CD8-positive, alpha-beta memory T cell (primary cell): ENCODE data around the gene SIT1. TPM values are rescaled to one million over a fixed set of nuclear protein-coding genes. Genes with fewer than 3 reads are reported as not detected.

Experiments used
- CTCF ChIA-PET: fragments of 350-600 bp; sonication (Branson Sonifier 250); formaldehyde crosslinking; loops from one replicate; lab custom pipeline; 2021; ENCODE audit warnings: antibody characterized with exemption; lab: Charles Lee
- POLR2A ChIA-PET: fragments of 350-600 bp; sonication (Branson Sonifier 250); formaldehyde crosslinking; loops from one replicate; lab custom pipeline; 2021; ENCODE audit warnings: antibody characterized with exemption; lab: Charles Lee
- DNase-seq, 5 donors: peaks; one replicate each; pipeline versions ENCODE4 v3.0.0 to v3.0.0-alpha.2; 2020 to 2022; ENCODE audit warnings: mixed read lengths in 1 of 5
- H3K27ac ChIP-seq: one replicate; pipeline ENCODE4 v1.7.0; 2013; ENCODE audit warnings: low read depth, mild to moderate bottlenecking, low read length, moderate library complexity
- H3K27me3 ChIP-seq: 2 replicates; pipeline ENCODE4 v1.7.0; 2013; ENCODE audit warnings: low read length, mild to moderate bottlenecking; ENCODE audit not compliant: insufficient read depth, poor library complexity, severe bottlenecking
- H3K36me3 ChIP-seq: 2 replicates; pipeline ENCODE4 v1.7.0; 2013; ENCODE audit warnings: mild to moderate bottlenecking, low read length, moderate library complexity; ENCODE audit not compliant: insufficient read depth
- H3K4me1 ChIP-seq: 2 replicates; pipeline ENCODE4 v1.7.0; 2013; ENCODE audit warnings: mild to moderate bottlenecking, low read length, moderate library complexity; ENCODE audit not compliant: insufficient read depth
- H3K4me3 ChIP-seq: 2 replicates; pipeline ENCODE4 v1.7.0; 2013; ENCODE audit warnings: mild to moderate bottlenecking, low read length
- H3K9me3 ChIP-seq: 2 replicates; pipeline ENCODE4 v1.7.0; 2013; ENCODE audit warnings: mild to moderate bottlenecking, low read length
- H3K27ac Mint-ChIP-seq, 8 donors: one replicate each; pipeline ENCODE4 v1.8.0; 2020 to 2021; ENCODE audit warnings: mixed read lengths in 8 of 8, mild to moderate bottlenecking in 6 of 8, inconsistent platforms in 3 of 8, moderate library complexity in 3 of 8
- H3K27me3 Mint-ChIP-seq, 2 donors: one replicate each; pipeline ENCODE4 v1.8.0; 2020 to 2021; ENCODE audit warnings: mixed read lengths in 2 of 2, mild to moderate bottlenecking in 1 of 2, moderate library complexity in 1 of 2
- H3K36me3 Mint-ChIP-seq, 3 donors: one replicate each; pipeline ENCODE4 v1.8.0; 2020 to 2021; ENCODE audit warnings: mixed read lengths in 3 of 3, inconsistent platforms in 1 of 3, mild to moderate bottlenecking in 1 of 3
- H3K4me1 Mint-ChIP-seq, 3 donors: one replicate each; pipeline ENCODE4 v1.8.0; 2020 to 2021; ENCODE audit warnings: mixed read lengths in 3 of 3, inconsistent platforms in 1 of 3, mild to moderate bottlenecking in 1 of 3
- H3K4me3 Mint-ChIP-seq, 7 donors: one replicate each; pipeline ENCODE4 v1.8.0; 2020 to 2021; ENCODE audit warnings: mixed read lengths in 7 of 7, mild to moderate bottlenecking in 6 of 7, moderate library complexity in 4 of 7, inconsistent platforms in 2 of 7
- H3K9me3 Mint-ChIP-seq, 5 donors: one replicate each; pipeline ENCODE4 v1.8.0; 2020 to 2022; ENCODE audit warnings: mixed read lengths in 5 of 5, mild to moderate bottlenecking in 3 of 5, moderate library complexity in 2 of 5, inconsistent platforms in 1 of 5
- polyA plus RNA-seq: library from polyadenylated mRNA; unstranded; fragments of 300-500 nt; fragmentation: Illumina TruSeq; gene quantifications from one replicate; pipeline ENCODE4 v1.2.3, GENCODE V29; 2021
- total RNA-seq, 2 experiments: library from RNA; stranded (reverse); gene quantifications; one replicate each; pipeline ENCODE4 v1.2.3, GENCODE V29; 2021

SIT1 gene
- total and polyA plus RNA-seq, 3 experiments from 2014 or later: 43.1 to 196 (median 43.1) TPM

DNA sequence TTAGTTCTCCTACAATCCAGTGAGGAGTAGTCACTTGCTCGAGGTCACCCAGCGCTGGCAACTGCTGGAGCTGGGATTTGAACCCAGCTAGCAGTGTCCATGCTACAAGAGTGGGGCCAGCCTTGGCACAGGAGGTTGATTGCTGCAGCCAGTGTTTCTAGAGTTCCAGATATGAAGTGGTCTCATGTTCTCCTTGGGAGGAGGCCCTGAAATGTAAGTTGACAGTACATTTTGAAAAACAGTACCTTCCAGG, 8.2 kb upstream of the SIT1 start:
- H3K36me3 Mint-ChIP-seq: peaks cover 11 to 29% (median 13%) of the 10 kb centered on the region in 3 donors
- peak overlapping the region; percentile 94 to 100 (median 98) for H3K27ac Mint-ChIP-seq
- CTCF ChIA-PET: interaction anchor here (0.9 to 10.0 kb wide), 22 partner anchors 7 to 556 kb away, joined by 3 to 162 read pairs (median 10); partner anchors contain the start of genes ARHGEF39, CD72, CREB3 and SIT1
- Histone ChIP-seq H3K27me3 (no peaks in the 10 kb centered on the region), H3K4me1 (peaks cover 69% of the 10 kb centered on the region), H3K4me3 (peak overlapping the region; percentile 90), H3K9me3 (no peaks in the 10 kb centered on the region), H3K36me3 (peaks cover 10% of the 10 kb centered on the region), H3K27ac (peak overlapping the region; percentile 99)
- H3K9me3 Mint-ChIP-seq: peaks cover 0 to 6% (median 4%) of the 10 kb centered on the region in 5 donors
- H3K4me3 Mint-ChIP-seq: peak overlapping the region; percentile 84 to 97 (median 92)
- POLR2A ChIA-PET: interaction anchor here (1.2 to 5.1 kb wide), 9 partner anchors 10 to 73 kb away, joined by 3 to 53 read pairs (median 6); partner anchors contain the start of genes CREB3, TESK1 and TLN1
- H3K4me1 Mint-ChIP-seq: peaks cover 72 to 88% (median 84%) of the 10 kb centered on the region in 3 donors
- peaks cover 4 to 10% of the 10 kb centered on the region in 2 donors for H3K27me3 Mint-ChIP-seq
- DNase-seq: no peak

DNA sequence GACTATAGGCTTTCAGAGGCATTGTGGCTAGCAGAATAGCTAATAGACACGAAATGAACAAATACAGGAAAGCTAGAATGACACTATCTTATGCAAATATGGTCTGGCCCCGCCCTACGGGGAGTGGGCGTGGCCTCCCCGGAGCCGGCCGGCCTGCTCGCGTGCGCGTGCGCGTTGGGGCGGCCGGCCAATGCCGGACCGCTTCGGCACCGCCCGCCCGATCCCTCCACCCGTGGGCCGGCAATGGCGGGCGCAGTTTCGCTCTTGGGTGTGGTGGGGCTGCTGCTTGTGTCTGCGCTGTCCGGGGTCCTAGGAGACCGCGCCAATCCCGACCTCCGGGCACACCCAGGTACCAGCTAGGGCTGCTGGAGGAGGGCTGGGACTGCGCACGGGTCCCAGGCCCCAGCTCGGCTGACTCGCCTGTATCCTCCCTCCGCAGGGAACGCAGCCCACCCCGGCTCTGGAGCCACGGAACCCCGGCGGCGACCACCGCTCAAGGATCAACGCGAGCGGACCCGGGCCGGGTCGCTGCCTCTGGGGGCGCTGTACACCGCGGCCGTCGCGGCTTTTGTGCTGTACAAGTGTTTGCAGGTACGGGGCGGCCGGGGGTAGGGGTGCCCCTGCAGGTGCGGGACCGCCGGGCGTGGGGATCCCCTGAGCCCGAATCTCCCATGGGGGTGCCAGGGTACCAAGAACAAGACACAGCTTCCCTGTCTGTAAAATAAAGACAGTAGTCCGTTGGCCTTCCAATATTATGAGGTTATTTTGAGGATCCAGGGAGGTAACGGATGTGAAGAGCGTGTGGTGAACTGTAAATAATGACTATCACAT, 7.6 kb upstream of the SIT1 start, which contains the start of gene CCDC107:
TSS of gene CCDC107 (plus strand) at position 156 of the 831 bp plus-strand sequence. CDS start at position 244, 88 bp downstream.
- H3K4me1 ChIP-seq: peaks cover 65% of the 10 kb centered on the region
- DNase-seq: peak; percentile 79 to 89 (median 87)
- Mint-ChIP-seq H3K4me1 (peaks cover 67 to 86% (median 79%) of the 10 kb centered on the region in 3 donors), H3K36me3 (peaks cover 11 to 29% (median 13%) of the 10 kb centered on the region in 3 donors), H3K9me3 (peaks cover 0 to 6% (median 4%) of the 10 kb centered on the region in 5 donors), H3K27me3 (peaks cover 4 to 10% of the 10 kb centered on the region in 2 donors), H3K27ac (peak within 1 kb of the TSS; percentile 97 to 100 (median 99)), H3K4me3 (peak within 1 kb of the TSS; percentile 84 to 97 (median 92))
- CTCF ChIA-PET: interaction anchor here (0.9 to 10.0 kb wide), 31 partner anchors 8 to 555 kb away, joined by 3 to 162 read pairs (median 7); partner anchors contain the start of genes ARHGEF39, CD72, CREB3 and GBA2
- peak within 1 kb of the TSS; percentile 90 for H3K4me3 ChIP-seq
- H3K36me3 ChIP-seq: peaks cover 10% of the 10 kb centered on the region
- H3K27ac ChIP-seq: peak within 1 kb of the TSS; percentile 99
- H3K9me3 ChIP-seq: no peaks in the 10 kb centered on the region
- no peaks in the 10 kb centered on the region for H3K27me3 ChIP-seq
- POLR2A ChIA-PET: interaction anchor here (0.6 to 5.1 kb wide), 14 partner anchors 9 to 73 kb away, joined by 3 to 53 read pairs (median 6); partner anchors contain the start of genes CREB3, TESK1 and TLN1

DNA sequence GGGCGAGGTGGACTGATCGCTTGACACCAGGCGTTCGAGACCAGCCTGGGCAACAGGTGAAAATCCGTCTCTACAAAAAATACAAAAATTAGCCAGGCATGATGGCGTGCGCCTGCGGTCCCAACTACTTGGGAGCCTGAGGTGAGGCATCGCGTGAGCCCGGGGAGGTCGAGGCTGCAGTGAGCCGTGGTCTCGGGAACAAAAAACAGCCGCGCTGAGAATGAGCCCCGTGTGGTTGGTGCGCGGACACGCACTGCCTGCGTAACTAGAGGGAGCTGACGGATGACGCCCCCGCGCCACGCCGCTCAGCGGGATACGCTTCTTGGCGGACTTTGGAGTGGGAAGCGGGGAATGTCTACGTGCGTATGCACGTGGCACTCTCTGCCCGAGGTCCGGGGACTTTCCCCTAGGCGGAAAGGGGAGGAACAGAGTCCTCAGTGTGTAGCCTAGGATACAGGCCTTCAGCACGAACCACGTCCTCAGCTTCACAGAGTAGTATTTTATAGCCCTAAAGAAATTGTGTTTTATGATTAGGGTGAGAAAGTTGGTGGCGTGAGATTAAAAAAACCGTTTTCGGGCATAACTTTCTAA, 6.9 kb upstream of the SIT1 start, which contains the start of gene RMRP:
TSS of gene RMRP (minus strand) at position 474 of the 591 bp plus-strand sequence.
- ChIA-PET POLR2A (interaction anchor here (0.6 to 5.1 kb wide), 13 partner anchors 11 to 74 kb away, joined by 3 to 53 read pairs (median 6); partner anchors contain the start of genes CREB3, TESK1 and TLN1), CTCF (interaction anchor here (0.9 to 10.0 kb wide), 28 partner anchors 9 to 555 kb away, joined by 3 to 162 read pairs (median 8); partner anchors contain the start of genes ARHGEF39, CD72, CREB3 and GBA2)
- Mint-ChIP-seq H3K36me3 (peaks cover 11 to 29% (median 13%) of the 10 kb centered on the region in 3 donors), H3K4me1 (peaks cover 61 to 79% (median 72%) of the 10 kb centered on the region in 3 donors), H3K27ac (peak within 1 kb of the TSS; percentile 97 to 100 (median 99)), H3K27me3 (peaks cover 4 to 9% of the 10 kb centered on the region in 2 donors), H3K9me3 (peaks cover 0 to 6% (median 4%) of the 10 kb centered on the region in 5 donors), H3K4me3 (peak within 1 kb of the TSS; percentile 84 to 97 (median 92))
- DNase-seq: peak; percentile 76 to 94 (median 91)
- Histone ChIP-seq H3K9me3 (no peaks in the 10 kb centered on the region), H3K36me3 (peaks cover 10% of the 10 kb centered on the region), H3K27ac (peak within 1 kb of the TSS; percentile 99), H3K27me3 (no peaks in the 10 kb centered on the region), H3K4me1 (peaks cover 60% of the 10 kb centered on the region), H3K4me3 (peak within 1 kb of the TSS; percentile 90)

DNA sequence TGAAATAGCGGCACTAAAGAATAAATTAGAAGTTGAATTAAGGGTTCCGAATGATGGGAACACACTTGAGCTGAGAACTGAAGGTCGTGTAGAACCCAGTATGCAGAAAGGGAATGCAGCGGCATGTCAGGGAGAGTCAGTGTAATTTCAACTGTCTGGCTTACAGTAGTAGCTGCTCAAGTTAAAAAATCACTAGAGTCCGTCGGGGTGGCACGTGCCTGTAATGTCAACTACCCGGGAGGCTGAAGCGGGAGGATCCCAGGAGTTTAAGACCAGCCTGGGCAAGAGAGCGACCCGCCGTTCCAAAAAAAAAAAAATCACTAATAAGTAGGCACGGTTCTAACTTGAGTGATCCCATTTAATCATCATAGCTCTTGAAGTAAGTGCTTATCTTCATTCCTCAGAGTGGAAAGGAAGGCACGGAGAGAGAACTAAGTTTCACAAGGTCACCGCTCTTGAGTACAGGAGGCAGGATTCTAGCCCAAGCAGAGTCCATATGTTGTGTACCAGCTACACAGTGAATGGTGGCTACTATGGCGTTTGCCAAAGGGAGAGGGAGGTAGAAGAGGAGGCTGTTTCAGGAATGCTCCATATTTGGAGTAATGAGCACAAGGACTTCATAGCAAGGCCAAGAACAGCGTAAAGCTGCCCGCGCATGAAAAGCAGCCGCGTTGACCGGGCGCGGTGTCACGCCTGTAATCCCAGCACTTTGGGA, 6.3 kb upstream of the SIT1 start:
- CTCF ChIA-PET: interaction anchor here (0.9 to 10.0 kb wide), 18 partner anchors 9 to 225 kb away, joined by 3 to 162 read pairs (median 12); partner anchors contain the start of genes ARHGEF39, CD72, CREB3 and GBA2
- Mint-ChIP-seq H3K27me3 (peaks cover 4 to 9% of the 10 kb centered on the region in 2 donors), H3K4me1 (peaks cover 56 to 75% (median 67%) of the 10 kb centered on the region in 3 donors), H3K9me3 (peaks cover 0 to 6% (median 4%) of the 10 kb centered on the region in 5 donors), H3K4me3 (peak overlapping the region; percentile 84 to 97 (median 92)), H3K36me3 (peaks cover 11 to 29% (median 13%) of the 10 kb centered on the region in 3 donors), H3K27ac (peak overlapping the region; percentile 97 to 100 (median 99))
- Histone ChIP-seq H3K27me3 (no peaks in the 10 kb centered on the region), H3K27ac (peak overlapping the region; percentile 99), H3K4me1 (peaks cover 59% of the 10 kb centered on the region), H3K36me3 (peaks cover 10% of the 10 kb centered on the region), H3K4me3 (peak overlapping the region; percentile 90), H3K9me3 (no peaks in the 10 kb centered on the region)
- POLR2A ChIA-PET: interaction anchor here (0.6 to 5.1 kb wide), 7 partner anchors 10 to 102 kb away, joined by 3 to 53 read pairs (median 8); partner anchors contain the start of genes CREB3 and TLN1
- no peak for DNase-seq

DNA sequence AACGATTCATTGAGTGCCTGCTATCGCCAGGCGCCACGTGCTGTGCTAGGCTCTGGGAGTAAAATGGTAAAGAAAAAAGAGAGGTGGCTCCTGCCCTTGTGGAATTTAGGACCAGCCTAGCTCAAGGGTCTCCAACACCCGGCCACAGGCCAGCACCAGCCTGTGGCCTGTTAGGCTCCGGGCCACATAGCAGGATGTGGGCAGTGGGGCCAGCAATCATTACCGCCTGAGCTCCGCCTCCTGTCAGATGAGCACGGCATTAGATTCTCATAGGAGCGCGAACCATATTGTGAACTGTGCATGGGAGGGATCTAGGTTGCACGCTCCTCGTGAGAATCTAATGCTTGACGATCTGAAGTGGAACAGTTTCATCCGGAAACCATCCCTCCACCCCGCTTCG, 5.6 kb upstream of the SIT1 start:
- peaks cover 59% of the 10 kb centered on the region for H3K4me1 ChIP-seq
- H3K4me3 ChIP-seq: no peak overlapping the region
- peak in 2 of 5 donors; percentile 18 to 22 for DNase-seq
- H3K4me1 Mint-ChIP-seq: peaks cover 57 to 75% (median 67%) of the 10 kb centered on the region in 3 donors
- no peaks in the 10 kb centered on the region for H3K27me3 ChIP-seq
- peak overlapping the region; percentile 97 to 100 (median 99) for H3K27ac Mint-ChIP-seq
- H3K4me3 Mint-ChIP-seq: peak overlapping the region; percentile 38 to 97 (median 92)
- H3K27ac ChIP-seq: no peak overlapping the region
- H3K36me3 ChIP-seq: peaks cover 10% of the 10 kb centered on the region
- H3K9me3 ChIP-seq: no peaks in the 10 kb centered on the region
- ChIA-PET CTCF (interaction anchor here (0.9 to 10.0 kb wide), 13 partner anchors 10 to 226 kb away, joined by 3 to 162 read pairs (median 12); partner anchors contain the start of genes ARHGEF39, CD72, CREB3 and HINT2), POLR2A (interaction anchor here (0.6 to 5.1 kb wide), 6 partner anchors 10 to 103 kb away, joined by 4 to 53 read pairs (median 6); partner anchors contain the start of genes CREB3 and TLN1)
- H3K9me3 Mint-ChIP-seq: peaks cover 0 to 6% (median 4%) of the 10 kb centered on the region in 5 donors
- H3K36me3 Mint-ChIP-seq: peaks cover 8 to 26% (median 9%) of the 10 kb centered on the region in 3 donors
- peaks cover 4 to 9% of the 10 kb centered on the region in 2 donors for H3K27me3 Mint-ChIP-seq

DNA sequence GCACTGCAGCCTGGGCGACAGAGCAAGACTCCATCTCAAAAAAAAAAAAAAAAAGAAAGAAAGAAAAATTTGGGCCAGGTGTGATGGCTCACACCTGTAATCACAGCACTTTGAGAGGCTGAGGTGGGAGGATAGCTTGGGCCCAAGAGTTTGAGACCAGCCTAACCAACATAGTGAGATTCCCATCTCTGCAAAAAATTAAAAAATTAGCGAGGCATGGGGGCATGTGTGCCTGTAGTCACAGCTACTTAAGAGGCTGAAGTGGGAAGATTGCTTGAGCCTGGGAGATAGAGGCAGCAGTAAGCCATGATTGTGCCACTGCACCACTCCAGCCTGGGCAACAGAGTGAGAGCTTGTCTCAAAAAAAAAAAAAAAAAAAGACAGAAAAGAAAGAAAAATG, 2.9 kb upstream of the SIT1 start:
- H3K4me3 Mint-ChIP-seq: peak overlapping the region in 1 of 7 donors; percentile 41
- Histone ChIP-seq H3K36me3 (no peaks in the 10 kb centered on the region), H3K27me3 (no peaks in the 10 kb centered on the region), H3K4me1 (peaks cover 45% of the 10 kb centered on the region), H3K27ac (no peak overlapping the region), H3K9me3 (no peaks in the 10 kb centered on the region), H3K4me3 (no peak overlapping the region)
- peaks cover 4 to 9% of the 10 kb centered on the region in 2 donors for H3K27me3 Mint-ChIP-seq
- H3K9me3 Mint-ChIP-seq: peaks cover 0 to 6% (median 4%) of the 10 kb centered on the region in 5 donors
- H3K36me3 Mint-ChIP-seq: peaks cover 0 to 15% (median 2%) of the 10 kb centered on the region in 3 donors
- CTCF ChIA-PET: interaction anchor here (6.5 to 10.0 kb wide), 2 partner anchors 7 to 43 kb away, joined by 72 to 162 read pairs; partner anchors contain the start of gene SIT1
- POLR2A ChIA-PET: no interaction called here
- H3K27ac Mint-ChIP-seq: peak overlapping the region in 7 of 8 donors; percentile 70 to 100 (median 86)
- peaks cover 51 to 73% (median 56%) of the 10 kb centered on the region in 3 donors for H3K4me1 Mint-ChIP-seq
- DNase-seq: no peak
